SU-DHL-6 (cell line): ENCODE data around the gene MID2.

Source experiments
- H2AFZ ChIP-seq: fragments of 200-600 bp; sonication (generic); 2 replicates; pipeline ENCODE4 v1.6.1; 2014; ENCODE audit warnings: low read depth, mild to moderate bottlenecking, moderate library complexity, mixed read lengths, antibody characterized with exemption, low read length; ENCODE audit not compliant: severe bottlenecking
- H3F3A ChIP-seq: fragments of 200-600 bp; shearing (Covaris generic); 2 replicates; pipeline ENCODE4 v1.6.0; 2016; ENCODE audit warnings: antibody characterized with exemption, mild to moderate bottlenecking; ENCODE audit not compliant: insufficient read depth
- H3K27ac ChIP-seq: fragments of 200-600 bp; sonication (generic); 2 replicates; pipeline ENCODE4 v1.5.1; 2016; ENCODE audit warnings: low read depth, mild to moderate bottlenecking, low read length, moderate library complexity, mixed read lengths
- H3K27me3 ChIP-seq: fragments of 200-600 bp; sonication (generic), shearing (Covaris generic); 2 replicates; pipeline ENCODE4 v1.6.0; 2014; ENCODE audit warnings: mild to moderate bottlenecking, low read length
- H3K36me3 ChIP-seq: fragments of 200-600 bp; sonication (generic); 2 replicates; pipeline ENCODE4 v1.6.1; 2014; ENCODE audit warnings: mild to moderate bottlenecking, low read length, mixed read lengths
- H3K4me2 ChIP-seq: fragments of 300-600, 200-600 bp; shearing (Covaris generic), sonication (generic); 2 replicates; pipeline ENCODE4 v1.6.0; 2014; ENCODE audit warnings: low read length, low read depth, mild to moderate bottlenecking; ENCODE audit not compliant: poor library complexity, severe bottlenecking
- H3K4me3 ChIP-seq: fragments of 200-600 bp; sonication (generic); 2 replicates; pipeline ENCODE4 v1.5.1; 2014; ENCODE audit warnings: antibody characterized with exemption, low read length, mild to moderate bottlenecking, mixed read lengths; ENCODE audit not compliant: insufficient read depth, poor library complexity, severe bottlenecking
- H3K79me2 ChIP-seq: fragments of 200-600 bp; sonication (generic); 2 replicates; pipeline ENCODE4 v1.6.1; 2014; ENCODE audit warnings: mild to moderate bottlenecking, low read length, moderate library complexity; ENCODE audit not compliant: insufficient read depth
- H3K9ac ChIP-seq: fragments of 200-600 bp; sonication (generic); 2 replicates; pipeline ENCODE4 v1.7.0; 2014; ENCODE audit warnings: mild to moderate bottlenecking, low read length
- H3K9me2 ChIP-seq: fragments of 200-600 bp; sonication (generic); replicated peaks from 2 replicates; pipeline ENCODE4 v1.6.1; 2014; ENCODE audit warnings: low read length; ENCODE audit not compliant: insufficient read depth
- H3K9me3 ChIP-seq: fragments of 200-600 bp; sonication (generic); 2 replicates; pipeline ENCODE4 v1.6.1; 2014; ENCODE audit warnings: low read length, mixed read lengths; ENCODE audit not compliant: insufficient read depth
- H4K20me1 ChIP-seq: fragments of 200-600 bp; sonication (generic); 2 replicates; pipeline ENCODE4 v1.6.1; 2014; ENCODE audit warnings: low read depth, mild to moderate bottlenecking, antibody characterized with exemption, low read length, moderate library complexity, mixed read lengths
- CTCF ChIP-seq: fragments of 200-600 bp; sonication (generic); IDR thresholded peaks from one replicate; pipeline ENCODE4 v1.5.1; 2017; ENCODE audit warnings: antibody characterized with exemption, mild to moderate bottlenecking, low read length, moderate library complexity; ENCODE audit not compliant: insufficient read depth, poor library complexity, severe bottlenecking
- EZH2phosphoT487 ChIP-seq: fragments of 200-600 bp; sonication (generic), shearing (Covaris generic); conservative IDR thresholded peaks from 2 replicates; pipeline ENCODE4 v1.6.1; 2018; ENCODE audit warnings: mild to moderate bottlenecking, antibody characterized with exemption, low read length, moderate library complexity, mixed read lengths

Gene MID2

GRCh38 chrX:107829878-107830277 is 4.2 kb downstream of the MID2 start:
- Histone ChIP-seq H3K4me2 (no peak overlapping the region), H2AFZ (no peak overlapping the region), H3K79me2 (no peaks in the 10 kb centered on the region), H3K27me3 (no peaks in the 10 kb centered on the region), H3K9me2 (no peaks in the 10 kb centered on the region), H3K36me3 (no peaks in the 10 kb centered on the region), H4K20me1 (no peaks in the 10 kb centered on the region), H3K4me3 (no peak overlapping the region), H3F3A (no peaks in the 10 kb centered on the region), H3K27ac (no peak overlapping the region), H3K9me3 (no peaks in the 10 kb centered on the region), H3K9ac (no peak overlapping the region)
- TF ChIP-seq CTCF (no peak), EZH2phosphoT487 (no peak)

GRCh38 chrX:107831071-107831730 is 5.5 kb downstream of the MID2 start:
- Histone ChIP-seq H3K27me3 (no peaks in the 10 kb centered on the region), H3K9me2 (no peaks in the 10 kb centered on the region), H3K9ac (no peak overlapping the region), H4K20me1 (no peaks in the 10 kb centered on the region), H3K4me3 (no peak overlapping the region), H3K9me3 (no peaks in the 10 kb centered on the region), H3F3A (no peaks in the 10 kb centered on the region), H3K27ac (no peak overlapping the region), H3K36me3 (no peaks in the 10 kb centered on the region), H3K4me2 (no peak overlapping the region), H2AFZ (no peak overlapping the region), H3K79me2 (no peaks in the 10 kb centered on the region)
- no peak for TF ChIP-seq CTCF
- no peak for TF ChIP-seq EZH2phosphoT487

- Histone ChIP-seq H3K27ac (no peak overlapping the region), H3K9me2 (no peaks in the 10 kb centered on the region), H3K4me3 (no peak overlapping the region), H3K4me2 (no peak overlapping the region), H2AFZ (no peak overlapping the region), H3K79me2 (no peaks in the 10 kb centered on the region), H3K36me3 (no peaks in the 10 kb centered on the region), H4K20me1 (no peaks in the 10 kb centered on the region), H3F3A (no peaks in the 10 kb centered on the region), H3K9me3 (no peaks in the 10 kb centered on the region), H3K27me3 (no peaks in the 10 kb centered on the region), H3K9ac (no peak overlapping the region)
- no peak for TF ChIP-seq CTCF
- TF ChIP-seq EZH2phosphoT487, result no peak
Measured at GRCh38 chrX:107834275-107835201, 8.9 kb downstream of the MID2 start.
